Measurements from ENCODE around the gene ROCK2. TPM values are rescaled to one million over a fixed set of nuclear protein-coding genes. Genes with fewer than 3 reads are reported as not detected.

ROCK2 gene
- total RNA-seq, 1 donor from 2014 or later = 45.1 TPM

DNA sequence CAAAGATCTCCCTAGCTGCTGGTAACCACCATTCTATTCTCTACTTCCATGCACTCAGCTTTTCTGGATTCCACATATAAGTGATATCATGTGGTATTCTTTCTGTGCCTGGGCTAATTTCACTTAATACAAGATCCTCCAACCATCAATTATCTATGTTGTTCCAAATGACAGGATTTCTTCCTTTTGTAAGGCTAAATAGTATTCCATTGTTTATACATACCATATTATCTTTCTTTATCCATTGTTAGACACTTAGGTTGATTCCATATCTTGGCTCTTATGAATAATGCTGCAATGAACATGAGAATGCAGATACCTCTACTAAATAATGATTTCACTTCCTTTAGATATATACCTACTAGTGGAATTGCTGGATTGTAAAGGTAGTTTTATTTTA, 66.2 kb downstream of the ROCK2 start:
- Histone ChIP-seq H3K9me3 (ENCODE audit: insufficient read depth, low read depth, low read length) (no peaks in the 10 kb centered on the region), H4K20me1 (ENCODE audit: insufficient read depth, low read length) (peaks cover 5% of the 10 kb centered on the region)

DNA sequence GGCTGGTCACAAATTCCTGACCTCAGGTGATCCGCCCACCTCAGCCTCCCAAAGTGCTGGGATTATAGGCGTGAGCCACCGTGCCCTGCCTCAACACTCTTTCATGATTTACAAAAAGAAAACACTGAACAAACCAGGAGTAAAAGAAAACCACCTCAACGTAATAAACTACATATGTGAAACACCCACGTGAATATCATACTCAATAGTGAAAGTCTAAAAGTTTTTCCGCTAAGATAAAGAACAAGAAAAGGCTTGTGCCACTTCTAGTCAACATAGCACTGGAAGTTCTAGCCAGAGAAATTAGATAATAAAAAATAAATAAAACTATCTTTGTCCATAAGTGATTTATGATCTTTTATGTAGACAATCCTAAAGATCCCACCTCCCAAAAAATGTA, 68.5 kb downstream of the ROCK2 start:
- no peak overlapping the region for H3K4me3 ChIP-seq (ENCODE audit: insufficient read depth, low read depth, low read length)
- peaks cover 73% of the 10 kb centered on the region for H3K79me2 ChIP-seq (ENCODE audit: insufficient read depth, low read length)
- Mint-ChIP-seq H3K4me3 (ENCODE audit: unreplicated experiment) (no peak overlapping the region), H3K4me1 (ENCODE audit: low read depth, unreplicated experiment) (peaks cover 2% of the 10 kb centered on the region), H3K36me3 (ENCODE audit: low read depth, unreplicated experiment) (peaks cover 8% of the 10 kb centered on the region), H3K9me3 (ENCODE audit: unreplicated experiment) (peaks cover 1% of the 10 kb centered on the region), H3K27me3 (ENCODE audit: low read depth, unreplicated experiment) (no peaks in the 10 kb centered on the region), H3K27ac (ENCODE audit: unreplicated experiment) (no peak overlapping the region)
- peaks cover 16% of the 10 kb centered on the region for H4K20me1 ChIP-seq (ENCODE audit: insufficient read depth, low read length)
- no peak overlapping the region for H3K9ac ChIP-seq (ENCODE audit: low read length)
- H3K27me3 ChIP-seq (ENCODE audit: insufficient read depth, low read length) = no peaks in the 10 kb centered on the region
- no peak overlapping the region for H3K4me2 ChIP-seq (ENCODE audit: low read length)
- H2AFZ ChIP-seq (ENCODE audit: low read depth, low read length) = no peak overlapping the region
- FAIRE-seq (no peak), DNase-seq (ENCODE audit: low read depth) (no peak)
- TF ChIP-seq, protein P1, sequence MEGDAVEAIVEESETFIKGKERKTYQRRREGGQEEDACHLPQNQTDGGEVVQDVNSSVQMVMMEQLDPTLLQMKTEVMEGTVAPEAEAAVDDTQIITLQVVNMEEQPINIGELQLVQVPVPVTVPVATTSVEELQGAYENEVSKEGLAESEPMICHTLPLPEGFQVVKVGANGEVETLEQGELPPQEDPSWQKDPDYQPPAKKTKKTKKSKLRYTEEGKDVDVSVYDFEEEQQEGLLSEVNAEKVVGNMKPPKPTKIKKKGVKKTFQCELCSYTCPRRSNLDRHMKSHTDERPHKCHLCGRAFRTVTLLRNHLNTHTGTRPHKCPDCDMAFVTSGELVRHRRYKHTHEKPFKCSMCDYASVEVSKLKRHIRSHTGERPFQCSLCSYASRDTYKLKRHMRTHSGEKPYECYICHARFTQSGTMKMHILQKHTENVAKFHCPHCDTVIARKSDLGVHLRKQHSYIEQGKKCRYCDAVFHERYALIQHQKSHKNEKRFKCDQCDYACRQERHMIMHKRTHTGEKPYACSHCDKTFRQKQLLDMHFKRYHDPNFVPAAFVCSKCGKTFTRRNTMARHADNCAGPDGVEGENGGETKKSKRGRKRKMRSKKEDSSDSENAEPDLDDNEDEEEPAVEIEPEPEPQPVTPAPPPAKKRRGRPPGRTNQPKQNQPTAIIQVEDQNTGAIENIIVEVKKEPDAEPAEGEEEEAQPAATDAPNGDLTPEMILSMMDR (IDR thresholded peaks at IDR 0.05; ENCODE audit: insufficient read depth, low read depth, low read length) = no peak
- no peak for TF ChIP-seq EZH2 (IDR thresholded peaks at IDR 0.05; ENCODE audit: insufficient read depth, low read length)
- no peaks in the 10 kb centered on the region for H3K9me3 ChIP-seq (ENCODE audit: insufficient read depth, low read depth, low read length)
- H3K27ac ChIP-seq (ENCODE audit: low read depth, low read length) = no peak overlapping the region
- no peaks in the 10 kb centered on the region for H3K4me1 ChIP-seq (ENCODE audit: insufficient read depth, low read length)
- no peaks in the 10 kb centered on the region for H3K36me3 ChIP-seq (ENCODE audit: insufficient read depth, low read length)

More for the DNA sequence above, 66.2 kb downstream of the ROCK2 start:
- H3K79me2 ChIP-seq (ENCODE audit: insufficient read depth, low read length) = peaks cover 68% of the 10 kb centered on the region
- FAIRE-seq = no peak
- no peak for DNase-seq (ENCODE audit: low read depth)
- no peaks in the 10 kb centered on the region for H3K4me1 ChIP-seq (ENCODE audit: insufficient read depth, low read length)
- no peak overlapping the region for H3K4me3 Mint-ChIP-seq (ENCODE audit: unreplicated experiment)
- no peaks in the 10 kb centered on the region for H3K27me3 Mint-ChIP-seq (ENCODE audit: low read depth, unreplicated experiment)
- TF ChIP-seq EZH2 (IDR thresholded peaks at IDR 0.05; ENCODE audit: insufficient read depth, low read length) = no peak
- TF ChIP-seq, protein P1 (IDR thresholded peaks at IDR 0.05; ENCODE audit: insufficient read depth, low read depth, low read length) = no peak
- no peak overlapping the region for H3K27ac ChIP-seq (ENCODE audit: low read depth, low read length)
- no peaks in the 10 kb centered on the region for H3K36me3 ChIP-seq (ENCODE audit: insufficient read depth, low read length)
- H3K36me3 Mint-ChIP-seq (ENCODE audit: low read depth, unreplicated experiment) = peaks cover 12% of the 10 kb centered on the region
- no peak overlapping the region for H3K27ac Mint-ChIP-seq (ENCODE audit: unreplicated experiment)
- no peak overlapping the region for H2AFZ ChIP-seq (ENCODE audit: low read depth, low read length)
- H3K9ac ChIP-seq (ENCODE audit: low read length) = no peak overlapping the region
- H3K4me3 ChIP-seq (ENCODE audit: insufficient read depth, low read depth, low read length) = no peak overlapping the region
- no peak overlapping the region for H3K4me2 ChIP-seq (ENCODE audit: low read length)
- H3K4me1 Mint-ChIP-seq (ENCODE audit: low read depth, unreplicated experiment) = no peaks in the 10 kb centered on the region
- H3K9me3 Mint-ChIP-seq (ENCODE audit: unreplicated experiment) = peaks cover 4% of the 10 kb centered on the region
- H3K27me3 ChIP-seq (ENCODE audit: insufficient read depth, low read length) = no peaks in the 10 kb centered on the region

DNA sequence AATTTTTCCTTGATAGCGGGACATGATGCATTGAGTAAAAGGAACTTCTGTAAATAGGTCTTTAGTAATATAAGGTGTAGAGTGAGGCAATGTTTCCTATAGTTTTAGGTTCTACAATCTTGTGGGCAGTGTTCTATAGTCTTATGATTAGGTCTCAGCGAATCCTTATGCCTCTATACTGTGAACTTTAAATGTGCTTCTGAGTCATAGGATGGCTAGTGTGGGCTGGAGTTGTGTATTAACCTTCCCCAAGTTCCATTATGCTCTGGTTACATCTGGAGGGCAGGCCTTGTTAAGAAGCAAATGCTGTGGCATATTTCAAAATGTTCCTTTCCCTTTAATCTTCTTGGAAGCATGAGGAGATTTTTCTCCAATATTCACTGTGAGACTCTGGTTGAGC, 73.5 kb downstream of the ROCK2 start:
- H2AFZ ChIP-seq (ENCODE audit: low read depth, low read length) = no peak overlapping the region
- H3K27me3 ChIP-seq (ENCODE audit: insufficient read depth, low read length) = no peaks in the 10 kb centered on the region
- DNase-seq (ENCODE audit: low read depth) (peak; percentile 46), FAIRE-seq (no peak)
- Mint-ChIP-seq H3K27ac (ENCODE audit: unreplicated experiment) (no peak overlapping the region), H3K4me1 (ENCODE audit: low read depth, unreplicated experiment) (peaks cover 7% of the 10 kb centered on the region), H3K9me3 (ENCODE audit: unreplicated experiment) (no peaks in the 10 kb centered on the region), H3K27me3 (ENCODE audit: low read depth, unreplicated experiment) (no peaks in the 10 kb centered on the region), H3K36me3 (ENCODE audit: low read depth, unreplicated experiment) (peaks cover 2% of the 10 kb centered on the region), H3K4me3 (ENCODE audit: unreplicated experiment) (no peak overlapping the region)
- H3K27ac ChIP-seq (ENCODE audit: low read depth, low read length) = no peak overlapping the region
- H3K4me1 ChIP-seq (ENCODE audit: insufficient read depth, low read length) = no peaks in the 10 kb centered on the region
- H4K20me1 ChIP-seq (ENCODE audit: insufficient read depth, low read length) = peaks cover 30% of the 10 kb centered on the region
- TF ChIP-seq, protein P1 (IDR thresholded peaks at IDR 0.05; ENCODE audit: insufficient read depth, low read depth, low read length) = no peak
- TF ChIP-seq EZH2 (IDR thresholded peaks at IDR 0.05; ENCODE audit: insufficient read depth, low read length) = no peak
- no peaks in the 10 kb centered on the region for H3K36me3 ChIP-seq (ENCODE audit: insufficient read depth, low read length)
- no peaks in the 10 kb centered on the region for H3K9me3 ChIP-seq (ENCODE audit: insufficient read depth, low read depth, low read length)
- H3K4me3 ChIP-seq (ENCODE audit: insufficient read depth, low read depth, low read length) = no peak overlapping the region
- H3K9ac ChIP-seq (ENCODE audit: low read length) = no peak overlapping the region
- no peak overlapping the region for H3K4me2 ChIP-seq (ENCODE audit: low read length)
- H3K79me2 ChIP-seq (ENCODE audit: insufficient read depth, low read length) = peaks cover 52% of the 10 kb centered on the region
